ENCODE data around the gene ELMO3. TPM values are rescaled to one million over a fixed set of nuclear protein-coding genes. Genes with fewer than 3 reads are reported as not detected.

ELMO3 gene
- total and polyA plus RNA-seq, 2 of the 13 experiments (the other 11 are each of a cell fraction or from before 2014, with no cell fraction given), result 2.6 to 4.0 TPM

- TF ChIP-seq, protein P1, sequence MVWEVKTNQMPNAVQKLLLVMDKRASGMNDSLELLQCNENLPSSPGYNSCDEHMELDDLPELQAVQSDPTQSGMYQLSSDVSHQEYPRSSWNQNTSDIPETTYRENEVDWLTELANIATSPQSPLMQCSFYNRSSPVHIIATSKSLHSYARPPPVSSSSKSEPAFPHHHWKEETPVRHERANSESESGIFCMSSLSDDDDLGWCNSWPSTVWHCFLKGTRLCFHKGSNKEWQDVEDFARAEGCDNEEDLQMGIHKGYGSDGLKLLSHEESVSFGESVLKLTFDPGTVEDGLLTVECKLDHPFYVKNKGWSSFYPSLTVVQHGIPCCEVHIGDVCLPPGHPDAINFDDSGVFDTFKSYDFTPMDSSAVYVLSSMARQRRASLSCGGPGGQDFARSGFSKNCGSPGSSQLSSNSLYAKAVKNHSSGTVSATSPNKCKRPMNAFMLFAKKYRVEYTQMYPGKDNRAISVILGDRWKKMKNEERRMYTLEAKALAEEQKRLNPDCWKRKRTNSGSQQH (CRISPR knock-in tag; IDR thresholded peaks at IDR 0.05; ENCODE audit: low read depth), result no peak
- 0 out of 2 replicates have a peak, but pooled peaks have one; percentile 7 for TF ChIP-seq FIP1L1 (IDR thresholded peaks at IDR 0.05; ENCODE audit: borderline replicate concordance, insufficient read depth, low read depth, low read length)
- TF ChIP-seq ASH2L (IDR thresholded peaks at IDR 0.05; ENCODE audit: insufficient read length, low read depth, low read length), result no peak
- no peak for TF ChIP-seq ZNF891 (CRISPR knock-in tag; IDR thresholded peaks at IDR 0.05)
- TF ChIP-seq FOXP1 (IDR thresholded peaks at IDR 0.05), result no peak
- TF ChIP-seq FOXP1 (CRISPR knock-in tag; IDR thresholded peaks at IDR 0.05), result no peak
- no peak for TF ChIP-seq ZNF768 (CRISPR knock-in tag; IDR thresholded peaks at IDR 0.05)
- no peak; the same call in 1 of the 2 replicates for TF ChIP-seq ESRRA (CRISPR knock-in tag; IDR thresholded peaks at IDR 0.05; ENCODE audit: low read depth)
- TF ChIP-seq ZNF746 (CRISPR knock-in tag; IDR thresholded peaks at IDR 0.05), result no peak
- TF ChIP-seq IRX3 (CRISPR knock-in tag; IDR thresholded peaks at IDR 0.05; ENCODE audit: borderline replicate concordance, low read depth), result no peak
- TF ChIP-seq, protein P2, sequence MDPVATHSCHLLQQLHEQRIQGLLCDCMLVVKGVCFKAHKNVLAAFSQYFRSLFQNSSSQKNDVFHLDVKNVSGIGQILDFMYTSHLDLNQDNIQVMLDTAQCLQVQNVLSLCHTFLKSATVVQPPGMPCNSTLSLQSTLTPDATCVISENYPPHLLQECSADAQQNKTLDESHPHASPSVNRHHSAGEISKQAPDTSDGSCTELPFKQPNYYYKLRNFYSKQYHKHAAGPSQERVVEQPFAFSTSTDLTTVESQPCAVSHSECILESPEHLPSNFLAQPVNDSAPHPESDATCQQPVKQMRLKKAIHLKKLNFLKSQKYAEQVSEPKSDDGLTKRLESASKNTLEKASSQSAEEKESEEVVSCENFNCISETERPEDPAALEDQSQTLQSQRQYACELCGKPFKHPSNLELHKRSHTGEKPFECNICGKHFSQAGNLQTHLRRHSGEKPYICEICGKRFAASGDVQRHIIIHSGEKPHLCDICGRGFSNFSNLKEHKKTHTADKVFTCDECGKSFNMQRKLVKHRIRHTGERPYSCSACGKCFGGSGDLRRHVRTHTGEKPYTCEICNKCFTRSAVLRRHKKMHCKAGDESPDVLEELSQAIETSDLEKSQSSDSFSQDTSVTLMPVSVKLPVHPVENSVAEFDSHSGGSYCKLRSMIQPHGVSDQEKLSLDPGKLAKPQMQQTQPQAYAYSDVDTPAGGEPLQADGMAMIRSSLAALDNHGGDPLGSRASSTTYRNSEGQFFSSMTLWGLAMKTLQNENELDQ (CRISPR knock-in tag; IDR thresholded peaks at IDR 0.05; ENCODE audit: borderline replicate concordance), result no peak
- no peak for TF ChIP-seq DMTF1 (CRISPR knock-in tag; IDR thresholded peaks at IDR 0.05)
- no peak for TF ChIP-seq SATB2 (CRISPR knock-in tag; IDR thresholded peaks at IDR 0.05)
- no peak for TF ChIP-seq TCF7 (IDR thresholded peaks at IDR 0.05; ENCODE audit: low read depth)
- TF ChIP-seq, protein P3, sequence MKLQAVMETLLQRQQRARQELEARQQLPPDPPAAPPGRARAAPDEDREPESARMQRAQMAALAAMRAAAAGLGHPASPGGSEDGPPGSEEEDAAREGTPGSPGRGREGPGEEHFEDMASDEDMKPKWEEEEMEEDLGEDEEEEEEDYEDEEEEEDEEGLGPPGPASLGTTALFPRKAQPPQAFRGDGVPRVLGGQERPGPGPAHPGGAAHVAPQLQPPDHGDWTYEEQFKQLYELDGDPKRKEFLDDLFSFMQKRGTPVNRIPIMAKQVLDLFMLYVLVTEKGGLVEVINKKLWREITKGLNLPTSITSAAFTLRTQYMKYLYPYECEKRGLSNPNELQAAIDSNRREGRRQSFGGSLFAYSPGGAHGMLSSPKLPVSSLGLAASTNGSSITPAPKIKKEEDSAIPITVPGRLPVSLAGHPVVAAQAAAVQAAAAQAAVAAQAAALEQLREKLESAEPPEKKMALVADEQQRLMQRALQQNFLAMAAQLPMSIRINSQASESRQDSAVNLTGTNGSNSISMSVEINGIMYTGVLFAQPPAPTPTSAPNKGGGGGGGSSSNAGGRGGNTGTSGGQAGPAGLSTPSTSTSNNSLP (IDR thresholded peaks at IDR 0.05; ENCODE audit: low read depth, low read length), result no peak
- TF ChIP-seq NONO (IDR thresholded peaks at IDR 0.05), result no peak
- TF ChIP-seq NONO (CRISPR knock-in tag; conservative IDR thresholded peaks at IDR 0.05), result no peak; the same call in 1 of the 2 replicates
- no peak for TF ChIP-seq ZNF792 (CRISPR knock-in tag; IDR thresholded peaks at IDR 0.05)
- TF ChIP-seq ATF4 (CRISPR knock-in tag; IDR thresholded peaks at IDR 0.05), result no peak
- TF ChIP-seq ZFP37 (CRISPR knock-in tag; IDR thresholded peaks at IDR 0.05; ENCODE audit: borderline replicate concordance), result no peak
- TF ChIP-seq SRSF1 (optimal IDR thresholded peaks at IDR 0.05; ENCODE audit: low read depth, low read length), result peak; percentile 65
- TF ChIP-seq MATR3 (CRISPR knock-in tag; IDR thresholded peaks at IDR 0.05), result no peak
Observed at GRCh38 chr16:67150047-67150832, 48.7 kb upstream of the ELMO3 start (continued).

Data from HepG2 (cell line).